PFSK-1 (cell line): ENCODE measurements around the gene FTSJ1.

Experiments
- POLR2AphosphoS5 ChIP-seq: IDR thresholded peaks from 2 replicates; pipeline ENCODE4 v1.6.1; 2012; ENCODE audit warnings: low read depth, mild to moderate bottlenecking, control low read depth, low read length, moderate library complexity
- SIN3A ChIP-seq: IDR thresholded peaks from 2 replicates; pipeline ENCODE4 v1.6.1; 2012; ENCODE audit warnings: mild to moderate bottlenecking, low read length, moderate library complexity, borderline replicate concordance; ENCODE audit not compliant: insufficient read depth
- TAF1 ChIP-seq: IDR thresholded peaks from 2 replicates; pipeline ENCODE4 v1.6.1; 2012; ENCODE audit warnings: low read length, control low read depth, borderline replicate concordance; ENCODE audit not compliant: insufficient read depth
- TF ChIP-seq, protein P1 (sequence below), 2 experiments: IDR thresholded peaks; 2 replicates each; pipeline versions ENCODE4 v1.6.1 to v1.8.0; 2011 to 2012; ENCODE audit warnings: low read depth in 2 of 2, low read length in 2 of 2, control low read depth in 1 of 2, inconsistent platforms in 1 of 2, mild to moderate bottlenecking in 1 of 2, moderate library complexity in 1 of 2; ENCODE audit not compliant: insufficient read depth in 1 of 2

DNA sequence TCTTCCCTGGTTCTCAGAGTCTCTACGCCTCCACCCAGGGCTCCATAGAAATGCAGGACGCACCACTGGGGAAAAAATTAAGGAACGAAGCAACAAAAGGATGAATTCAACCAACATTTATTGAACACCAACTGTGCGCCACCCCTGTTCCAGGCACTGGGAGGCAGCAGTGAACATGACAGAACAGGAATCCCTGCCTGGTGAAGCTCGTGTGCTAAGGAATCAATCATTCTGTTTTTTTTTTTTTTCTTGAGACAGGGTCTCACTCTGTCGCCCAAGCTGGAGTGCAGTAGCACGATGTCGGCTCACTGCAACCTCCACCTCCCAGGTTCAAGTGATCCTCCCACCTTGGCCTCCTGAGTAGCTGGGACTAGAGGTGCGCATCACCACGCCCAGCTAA lies 1.9 kb upstream of the FTSJ1 start:
- TF ChIP-seq, protein P1, sequence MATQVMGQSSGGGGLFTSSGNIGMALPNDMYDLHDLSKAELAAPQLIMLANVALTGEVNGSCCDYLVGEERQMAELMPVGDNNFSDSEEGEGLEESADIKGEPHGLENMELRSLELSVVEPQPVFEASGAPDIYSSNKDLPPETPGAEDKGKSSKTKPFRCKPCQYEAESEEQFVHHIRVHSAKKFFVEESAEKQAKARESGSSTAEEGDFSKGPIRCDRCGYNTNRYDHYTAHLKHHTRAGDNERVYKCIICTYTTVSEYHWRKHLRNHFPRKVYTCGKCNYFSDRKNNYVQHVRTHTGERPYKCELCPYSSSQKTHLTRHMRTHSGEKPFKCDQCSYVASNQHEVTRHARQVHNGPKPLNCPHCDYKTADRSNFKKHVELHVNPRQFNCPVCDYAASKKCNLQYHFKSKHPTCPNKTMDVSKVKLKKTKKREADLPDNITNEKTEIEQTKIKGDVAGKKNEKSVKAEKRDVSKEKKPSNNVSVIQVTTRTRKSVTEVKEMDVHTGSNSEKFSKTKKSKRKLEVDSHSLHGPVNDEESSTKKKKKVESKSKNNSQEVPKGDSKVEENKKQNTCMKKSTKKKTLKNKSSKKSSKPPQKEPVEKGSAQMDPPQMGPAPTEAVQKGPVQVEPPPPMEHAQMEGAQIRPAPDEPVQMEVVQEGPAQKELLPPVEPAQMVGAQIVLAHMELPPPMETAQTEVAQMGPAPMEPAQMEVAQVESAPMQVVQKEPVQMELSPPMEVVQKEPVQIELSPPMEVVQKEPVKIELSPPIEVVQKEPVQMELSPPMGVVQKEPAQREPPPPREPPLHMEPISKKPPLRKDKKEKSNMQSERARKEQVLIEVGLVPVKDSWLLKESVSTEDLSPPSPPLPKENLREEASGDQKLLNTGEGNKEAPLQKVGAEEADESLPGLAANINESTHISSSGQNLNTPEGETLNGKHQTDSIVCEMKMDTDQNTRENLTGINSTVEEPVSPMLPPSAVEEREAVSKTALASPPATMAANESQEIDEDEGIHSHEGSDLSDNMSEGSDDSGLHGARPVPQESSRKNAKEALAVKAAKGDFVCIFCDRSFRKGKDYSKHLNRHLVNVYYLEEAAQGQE (IDR thresholded peaks at IDR 0.05; ENCODE audit: insufficient read depth in 1 of 2, low read depth in 2 of 2, low read length in 2 of 2): no peak
- no peak for TF ChIP-seq TAF1
- no peak for TF ChIP-seq POLR2AphosphoS5
- no peak for TF ChIP-seq SIN3A
